IPS DF 4.7 (cell line): ENCODE measurements around the gene BMPR2.
"Not testable (repeated sequence)": the region's sequence is repeated elsewhere in the genome, so short reads cannot be mapped to it uniquely, and the experiment has no call there.

Source experiments
- DNase-seq: peaks from one replicate; pipeline ENCODE4 v3.0.0-alpha.2; 2013; ENCODE audit warnings: low spot score; ENCODE audit errors: extremely low read depth

Gene BMPR2

GRCh38 chr2:202519453-202519852 lies 143.3 kb downstream of the BMPR2 start:
- no peak for DNase-seq

GRCh38 chr2:202521470-202521869 lies 145.3 kb downstream of the BMPR2 start:
- no peak for DNase-seq

GRCh38 chr2:202529389-202529788 lies 153.3 kb downstream of the BMPR2 start:
- no peak for DNase-seq

- no peak for DNase-seq
Measured at GRCh38 chr2:202530038-202530437, 153.9 kb downstream of the BMPR2 start.

GRCh38 chr2:202535290-202535689 lies 159.2 kb downstream of the BMPR2 start:
- DNase-seq, result not testable (repeated sequence)

- no peak for DNase-seq
Measured at GRCh38 chr2:202541137-202541536, 165.0 kb downstream of the BMPR2 start.

- DNase-seq, result no peak
Measured at GRCh38 chr2:202542142-202542541, 166.0 kb downstream of the BMPR2 start.

GRCh38 chr2:202545523-202545922 lies 169.4 kb downstream of the BMPR2 start:
- no peak for DNase-seq

GRCh38 chr2:202545931-202546330 lies 169.8 kb downstream of the BMPR2 start:
- DNase-seq, result no peak

- not testable (repeated sequence) for DNase-seq
Measured at GRCh38 chr2:202546499-202547141, 170.5 kb downstream of the BMPR2 start.

- DNase-seq, result no peak
Measured at GRCh38 chr2:202548240-202548639, 172.1 kb downstream of the BMPR2 start.

GRCh38 chr2:202551000-202551399 lies 174.9 kb downstream of the BMPR2 start:
- not testable (repeated sequence) for DNase-seq

GRCh38 chr2:202555356-202555755 lies 179.2 kb downstream of the BMPR2 start:
- no peak for DNase-seq

- no peak for DNase-seq
Measured at GRCh38 chr2:202560200-202560599, 184.1 kb downstream of the BMPR2 start.

GRCh38 chr2:202564226-202564625 lies 188.1 kb downstream of the BMPR2 start:
- DNase-seq, result no peak

GRCh38 chr2:202566286-202566685 lies 190.2 kb downstream of the BMPR2 start:
- no peak for DNase-seq

GRCh38 chr2:202574541-202574940 lies 198.4 kb downstream of the BMPR2 start:
- no peak for DNase-seq

GRCh38 chr2:202575194-202575593 lies 199.1 kb downstream of the BMPR2 start:
- not testable (repeated sequence) for DNase-seq

GRCh38 chr2:202577250-202578183 lies 201.4 kb downstream of the BMPR2 start:
- no peak for DNase-seq

- DNase-seq, result not testable (repeated sequence)
Measured at GRCh38 chr2:202582846-202583245, 206.7 kb downstream of the BMPR2 start.

GRCh38 chr2:202583709-202584219 lies 207.6 kb downstream of the BMPR2 start:
- DNase-seq, result no peak
